Neuronal stem cell (in vitro differentiated cells): Measurements from ENCODE around the gene ATP8B1. TPM values are rescaled to one million over a fixed set of nuclear protein-coding genes. Genes with fewer than 3 reads are reported as not detected.
"Not testable (repeated sequence)": the region's sequence is repeated elsewhere in the genome, so short reads cannot be mapped to it uniquely, and the experiment has no call there.

Experiments used
- DNase-seq: peaks from one replicate; pipeline ENCODE4 v3.0.0-alpha.2; 2013; ENCODE audit warnings: low spot score
- H2AFZ ChIP-seq: one replicate; pipeline ENCODE4 v1.6.1; 2013; ENCODE audit warnings: mild to moderate bottlenecking, low read length, inconsistent platforms
- H2AK5ac ChIP-seq: 2 replicates; pipeline ENCODE4 v1.6.1; 2013; ENCODE audit warnings: low read depth, mild to moderate bottlenecking, inconsistent platforms, low read length, moderate library complexity, mixed read lengths
- H2BK120ac ChIP-seq: 2 replicates; pipeline ENCODE4 v1.6.1; 2013; ENCODE audit warnings: low read depth, mild to moderate bottlenecking, inconsistent platforms, low read length, moderate library complexity, mixed read lengths
- H2BK12ac ChIP-seq: one replicate; pipeline ENCODE4 v1.6.1; 2013; ENCODE audit warnings: low read length, inconsistent platforms
- H2BK15ac ChIP-seq: 2 replicates; pipeline ENCODE4 v1.6.1; 2013; ENCODE audit warnings: mild to moderate bottlenecking, low read length, inconsistent platforms, mixed read lengths
- H2BK5ac ChIP-seq: one replicate; pipeline ENCODE4 v1.6.1; 2013; ENCODE audit warnings: inconsistent platforms, mild to moderate bottlenecking, low read length, moderate library complexity
- H3K14ac ChIP-seq: one replicate; pipeline ENCODE4 v1.6.1; 2013; ENCODE audit warnings: low read length, inconsistent platforms
- H3K18ac ChIP-seq: 2 replicates; pipeline ENCODE4 v1.6.1; 2013; ENCODE audit warnings: low read length, inconsistent platforms
- H3K23ac ChIP-seq: 2 replicates; pipeline ENCODE4 v1.6.1; 2013; ENCODE audit warnings: low read depth, mild to moderate bottlenecking, mixed read lengths, low read length, inconsistent platforms; ENCODE audit not compliant: poor library complexity
- H3K27ac ChIP-seq: replicated peaks from 3 replicates; pipeline ENCODE4 v1.5.1; 2013; ENCODE audit warnings: low read length, inconsistent platforms
- H3K27me3 ChIP-seq, 3 experiments: 2 replicates each; pipeline ENCODE4 v1.6.1; 2013; ENCODE audit warnings: low read length in 3 of 3, mild to moderate bottlenecking in 2 of 3, inconsistent platforms in 1 of 3, low read depth in 1 of 3, mixed read lengths in 1 of 3, moderate library complexity in 1 of 3; ENCODE audit not compliant: control insufficient read depth in 3 of 3, insufficient read depth in 3 of 3
- H3K36me3 ChIP-seq, 2 donors: replicated peaks in 1 of 2; 2 replicates each; pipeline ENCODE4 v1.6.1; 2013; ENCODE audit warnings: low read length in 2 of 2; ENCODE audit not compliant: control insufficient read depth in 2 of 2, insufficient read depth in 2 of 2
- H3K4ac ChIP-seq: 2 replicates; pipeline ENCODE4 v1.6.1; 2013; ENCODE audit warnings: inconsistent platforms, mild to moderate bottlenecking, low read length, moderate library complexity
- H3K4me1 ChIP-seq, 2 donors: 1 replicate in 1 of 2; 2 replicates in 1 of 2; pipeline ENCODE4 v1.6.1; 2013; ENCODE audit warnings: low read length in 2 of 2, low read depth in 1 of 2; ENCODE audit not compliant: control insufficient read depth in 2 of 2, insufficient read depth in 1 of 2
- H3K4me2 ChIP-seq: one replicate; pipeline ENCODE4 v1.6.1; 2013; ENCODE audit warnings: mild to moderate bottlenecking, low read length, inconsistent platforms; ENCODE audit not compliant: insufficient read depth, poor library complexity, severe bottlenecking
- H3K4me3 ChIP-seq, 2 donors: 2 replicates each; pipeline ENCODE4 v1.5.1; 2013; ENCODE audit warnings: low read length in 2 of 2, mild to moderate bottlenecking in 2 of 2, inconsistent platforms in 1 of 2, moderate library complexity in 1 of 2
- H3K79me1 ChIP-seq: one replicate; pipeline ENCODE4 v1.6.1; 2013; ENCODE audit warnings: low read depth, mild to moderate bottlenecking, inconsistent platforms, low read length, moderate library complexity
- H3K9ac ChIP-seq: one replicate; pipeline ENCODE4 v1.6.1; 2013; ENCODE audit warnings: mild to moderate bottlenecking, low read depth, low read length, inconsistent platforms; ENCODE audit not compliant: poor library complexity
- H3K9me3 ChIP-seq, 2 donors: replicated peaks in 1 of 2; 2 replicates each; pipeline versions ENCODE3 to v1.6.1; 2013; ENCODE audit warnings: low read length in 2 of 2, mild to moderate bottlenecking in 2 of 2, inconsistent platforms in 1 of 2, low read depth in 1 of 2, mixed read lengths in 1 of 2, moderate library complexity in 1 of 2; ENCODE audit not compliant: control insufficient read depth in 2 of 2, insufficient read depth in 1 of 2
- H4K8ac ChIP-seq: one replicate; pipeline ENCODE4 v1.6.1; 2013; ENCODE audit warnings: low read depth, mild to moderate bottlenecking, inconsistent platforms, low read length, moderate library complexity
- H4K91ac ChIP-seq: one replicate; pipeline ENCODE4 v1.6.1; 2013; ENCODE audit warnings: low read length, low read depth, mild to moderate bottlenecking, inconsistent platforms; ENCODE audit not compliant: poor library complexity
- WGBS, 2 donors: extraction: QIAGEN DNeasy Blood & Tissue Kit; methylation state at CpG; one replicate each; pipeline ENCODE4 v1.1.7; 2013; ENCODE audit warnings: missing lambda C conversion rate in 2 of 2, mixed read lengths in 1 of 2; ENCODE audit not compliant: insufficient read length in 2 of 2, insufficient replicate concordance in 1 of 2; ENCODE audit errors: extremely low coverage in 2 of 2; 5-methylcytosine and 5-hydroxymethylcytosine counted together
- polyA plus RNA-seq, 2 experiments: library from polyadenylated mRNA; stranded (reverse); fragments of 200-250 nt; gene quantifications; one replicate each; pipeline ENCODE4 v1.2.3, GENCODE V29; 2013

The ATP8B1 gene
- polyA plus RNA-seq (2013, experiment 1 of 2), result 0.01 TPM
- polyA plus RNA-seq (2013, experiment 2 of 2), result under 0.01 TPM

DNA sequence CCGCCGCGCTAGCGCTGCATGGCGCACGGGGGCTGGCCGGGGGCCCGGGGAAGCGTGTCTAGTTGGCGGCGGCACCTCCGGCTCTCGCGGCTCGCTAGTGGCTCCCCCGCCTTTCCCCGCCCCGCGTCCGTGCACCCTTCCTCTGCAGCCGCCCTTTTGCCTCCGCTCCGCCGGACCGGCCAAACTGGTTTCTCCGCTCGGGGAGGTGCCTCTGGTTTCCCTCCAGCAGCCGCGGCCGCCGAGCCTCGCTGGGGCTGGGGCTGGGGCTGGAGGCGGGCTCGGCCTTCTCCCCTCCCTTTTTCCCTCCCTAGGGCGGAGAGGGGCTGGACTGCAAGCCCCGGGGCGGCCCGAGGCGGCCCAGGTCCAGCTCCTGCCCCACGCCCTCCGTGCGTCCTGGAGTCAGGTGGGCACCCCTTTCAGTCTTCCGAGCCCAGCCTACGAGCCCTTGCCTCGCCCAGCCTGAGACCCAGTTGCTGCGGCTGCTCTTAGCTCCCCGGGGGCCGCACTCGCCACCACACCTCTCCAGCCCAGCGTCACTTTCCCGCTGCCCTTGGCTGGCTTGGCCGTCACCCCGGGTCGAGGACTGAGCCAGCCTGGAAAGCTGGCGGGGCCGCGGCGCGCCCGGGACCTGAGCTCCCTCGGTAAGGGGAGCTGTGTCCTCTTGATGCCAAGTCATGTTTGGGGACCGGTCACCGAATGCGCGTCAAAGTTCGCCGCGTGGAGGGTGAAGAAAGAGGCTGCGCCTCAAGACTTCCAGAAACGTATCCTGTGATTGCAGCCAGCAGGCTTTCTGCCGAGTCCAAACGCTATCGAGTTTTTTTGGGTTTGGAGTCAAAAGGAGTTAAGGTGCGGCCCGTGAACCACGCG lies at the start of gene ATP8B1:
Gene ATP8B1, minus strand, starts transcription at position 213 of the 867 bp plus-strand sequence. CDS start 71,508 bp downstream, outside the sequence.
- Histone ChIP-seq H2BK120ac (no peak within 1 kb of the TSS), H3K4me2 (peak within 1 kb of the TSS; percentile 98), H3K9ac (peak within 1 kb of the TSS; percentile 81), H3K14ac (peak within 1 kb of the TSS; percentile 82), H2BK12ac (no peak within 1 kb of the TSS), H3K79me1 (no peaks in the 10 kb centered on the region), H3K27me3 (peaks cover 26 to 80% (median 46%) of the 10 kb centered on the region in 3 experiments), H2BK15ac (no peak within 1 kb of the TSS), H3K18ac (peak within 1 kb of the TSS; percentile 94), H3K9me3 (peaks cover 0 to 8% of the 10 kb centered on the region in 2 donors), H3K36me3 (no peaks in the 10 kb centered on the region), H3K27ac (no peak within 1 kb of the TSS), H3K4me1 (peaks cover 12 to 16% of the 10 kb centered on the region in 2 donors), H4K91ac (no peak within 1 kb of the TSS), H4K8ac (no peak within 1 kb of the TSS), H3K4me3 (peak within 1 kb of the TSS; percentile 38 to 82), H2BK5ac (peak within 1 kb of the TSS; percentile 24), H3K23ac (peak within 1 kb of the TSS; percentile 83), H2AFZ (peak within 1 kb of the TSS; percentile 99), H3K4ac (no peak within 1 kb of the TSS), H2AK5ac (peak within 1 kb of the TSS; percentile 46)
- no CpG with 5 or more reads among the region's 77 CpGs for WGBS, 2 donors
- DNase-seq, result peak; percentile 47

DNA sequence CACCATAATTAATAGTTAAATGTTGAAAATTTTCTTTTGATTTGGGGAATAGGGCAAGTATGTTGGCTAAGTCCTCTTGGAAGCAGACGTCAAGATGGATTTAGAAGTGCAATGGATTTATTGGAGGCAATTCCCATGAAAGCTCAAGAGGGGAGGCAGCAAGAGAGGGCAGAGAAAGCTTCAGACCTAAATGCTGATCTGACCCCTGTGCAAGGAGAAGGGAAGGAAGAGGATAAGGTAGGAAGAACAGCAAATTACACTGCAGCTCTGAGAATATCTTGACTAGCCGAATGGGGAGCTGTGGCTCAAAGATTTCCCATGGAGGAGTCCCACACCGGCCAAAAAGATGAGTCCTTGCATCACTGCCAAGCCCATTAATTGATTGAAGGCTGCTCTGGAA lies 46.9 kb upstream of the ATP8B1 start:
- Histone ChIP-seq H2BK120ac (no peak overlapping the region), H3K4me2 (no peak overlapping the region), H4K91ac (no peak overlapping the region), H3K27me3 (no peaks in the 10 kb centered on the region), H2BK12ac (no peak overlapping the region), H2AFZ (no peak overlapping the region), H3K14ac (no peak overlapping the region), H3K36me3 (no peaks in the 10 kb centered on the region), H3K18ac (no peak overlapping the region), H3K9me3 (no peaks in the 10 kb centered on the region), H2BK15ac (no peak overlapping the region), H3K9ac (no peak overlapping the region), H2AK5ac (no peak overlapping the region), H3K23ac (no peak overlapping the region), H4K8ac (no peak overlapping the region), H3K4me3 (no peak overlapping the region), H3K4ac (no peak overlapping the region), H3K79me1 (no peaks in the 10 kb centered on the region), H3K27ac (no peak overlapping the region), H2BK5ac (no peak overlapping the region), H3K4me1 (no peaks in the 10 kb centered on the region)
- no peak for DNase-seq
- no CpG with 5 or more reads among the region's 3 CpGs for WGBS, 2 donors

DNA sequence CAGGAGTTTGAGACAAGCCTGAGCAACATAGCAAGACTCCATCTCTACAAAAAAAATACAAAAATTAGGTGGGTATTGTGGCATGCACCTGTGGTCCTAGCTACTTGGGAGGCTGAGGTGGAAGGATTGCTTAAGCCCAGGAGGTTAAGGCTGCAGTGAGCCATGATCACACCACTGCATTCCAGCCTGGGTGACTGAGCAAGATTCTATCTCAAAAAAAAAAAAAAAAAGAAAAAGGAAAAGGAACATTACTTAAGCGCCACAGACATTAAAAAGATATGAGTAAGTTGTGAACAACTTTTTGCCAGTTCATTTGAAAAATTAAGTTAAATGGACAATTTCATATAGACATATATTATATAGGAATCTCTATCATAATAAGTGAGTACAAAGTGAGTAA lies 45.3 kb upstream of the ATP8B1 start:
- not testable (repeated sequence) for H2BK120ac ChIP-seq, H3K36me3 ChIP-seq, H3K4me3 ChIP-seq, H3K18ac ChIP-seq, H3K79me1 ChIP-seq, H3K4me1 ChIP-seq, H3K4ac ChIP-seq, H3K27ac ChIP-seq, H4K91ac ChIP-seq, H2BK12ac ChIP-seq, H3K9ac ChIP-seq, H2AK5ac ChIP-seq, H3K9me3 ChIP-seq, H2BK5ac ChIP-seq, DNase-seq, H4K8ac ChIP-seq, H3K23ac ChIP-seq, H3K14ac ChIP-seq, H2AFZ ChIP-seq, H3K27me3 ChIP-seq, H3K4me2 ChIP-seq, H2BK15ac ChIP-seq
- no CpG with 5 or more reads among the region's 1 CpG for WGBS, 2 donors

DNA sequence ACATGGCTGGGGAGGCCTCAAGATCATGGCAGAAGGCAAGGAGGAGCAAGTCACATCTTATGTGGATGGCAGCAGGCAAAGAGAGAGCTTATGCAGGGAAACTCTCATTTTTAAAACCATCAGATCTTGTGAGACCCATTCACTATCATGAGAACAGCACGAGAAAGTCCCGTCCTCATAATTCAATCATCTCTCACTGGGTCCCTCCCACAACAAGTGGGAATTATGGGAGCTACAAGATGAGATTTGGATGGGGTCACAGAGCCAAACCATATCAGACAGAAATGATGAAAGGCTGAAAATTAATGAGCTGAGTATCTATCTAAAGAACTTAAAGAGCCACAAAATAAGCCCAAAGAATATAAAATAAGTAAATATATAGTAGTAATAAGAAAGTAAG lies 44.3 kb upstream of the ATP8B1 start:
- WGBS, 2 donors, result no CpG with 5 or more reads among the region's 2 CpGs
- H3K4me1 ChIP-seq, H3K79me1 ChIP-seq, H3K4me3 ChIP-seq, H2AK5ac ChIP-seq, H3K23ac ChIP-seq, H2BK15ac ChIP-seq, H3K9ac ChIP-seq, H2AFZ ChIP-seq, H3K27ac ChIP-seq, DNase-seq, H2BK5ac ChIP-seq, H3K9me3 ChIP-seq, H4K91ac ChIP-seq, H2BK120ac ChIP-seq, H3K18ac ChIP-seq, H3K4me2 ChIP-seq, H4K8ac ChIP-seq, H3K27me3 ChIP-seq, H3K4ac ChIP-seq, H2BK12ac ChIP-seq, H3K14ac ChIP-seq, H3K36me3 ChIP-seq: not testable (repeated sequence)
